HG03139 (cell line): ENCODE data around the gene MIS18BP1.
"Not testable (repeated sequence)": the region's sequence is repeated elsewhere in the genome, so short reads cannot be mapped to it uniquely, and the experiment has no call there.

ENCODE experiments used
- ATAC-seq: cut with Tn5 transposase; IDR thresholded peaks from one replicate; pipeline ENCODE4 v1.9.1; 2021; ENCODE audit not compliant: unreplicated experiment

The MIS18BP1 gene

DNA sequence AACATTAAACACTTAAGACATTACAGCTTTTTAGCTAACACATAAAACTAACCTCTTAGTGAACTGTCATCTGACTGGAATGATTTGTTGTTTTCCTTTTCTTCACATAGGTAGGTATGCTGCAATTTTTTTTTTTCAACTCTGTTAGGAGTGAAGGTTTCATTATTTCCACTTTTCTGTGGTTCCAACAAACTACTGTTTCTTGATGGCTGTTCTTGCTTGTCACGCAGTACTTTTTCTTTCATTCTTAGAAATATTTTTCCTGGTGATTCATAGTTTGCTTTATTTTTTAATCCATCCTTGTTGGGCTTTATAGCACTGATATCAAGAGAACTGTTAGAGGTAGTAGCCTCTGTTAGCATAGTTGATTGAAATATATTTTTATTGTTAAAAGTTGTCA lies 6.3 kb downstream of the MIS18BP1 start:
- no peak for ATAC-seq

DNA sequence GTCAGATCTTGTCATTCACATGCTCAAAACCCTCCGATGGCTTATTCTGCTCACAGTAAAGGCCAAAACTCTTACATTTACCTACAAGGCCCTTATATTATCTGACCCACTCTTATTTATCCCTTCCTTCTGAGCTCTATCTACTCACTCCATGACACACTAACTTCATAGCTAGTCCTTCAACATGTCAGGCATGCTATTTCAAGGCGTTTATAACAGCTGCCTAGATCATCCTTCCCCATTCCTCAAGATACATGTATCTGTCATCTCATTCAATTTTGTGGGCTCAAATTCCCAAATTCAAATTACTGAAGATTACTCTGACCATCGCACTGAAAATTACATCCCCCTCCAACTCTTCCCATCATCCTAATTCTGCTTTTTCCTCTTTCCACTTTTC lies 6.9 kb downstream of the MIS18BP1 start:
- ATAC-seq, result no peak

DNA sequence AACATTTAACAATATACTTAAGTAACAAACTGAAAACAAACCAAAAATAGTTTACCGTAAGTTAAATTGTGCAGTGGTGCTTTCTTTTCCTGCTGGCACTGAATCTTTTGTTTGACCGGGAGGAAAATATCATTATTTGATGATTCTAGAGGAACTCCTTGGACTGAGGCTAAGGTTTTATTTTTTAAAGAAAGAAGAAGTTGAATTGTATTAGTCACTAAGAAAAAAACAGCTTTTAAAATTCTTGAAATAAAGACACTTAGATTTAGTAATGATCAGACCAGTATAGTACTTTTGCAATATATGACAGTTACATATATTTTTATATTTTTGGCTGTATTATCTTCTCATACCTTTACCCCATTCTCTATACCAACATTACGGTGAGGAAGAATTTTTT lies 10.3 kb downstream of the MIS18BP1 start:
- ATAC-seq, result no peak

DNA sequence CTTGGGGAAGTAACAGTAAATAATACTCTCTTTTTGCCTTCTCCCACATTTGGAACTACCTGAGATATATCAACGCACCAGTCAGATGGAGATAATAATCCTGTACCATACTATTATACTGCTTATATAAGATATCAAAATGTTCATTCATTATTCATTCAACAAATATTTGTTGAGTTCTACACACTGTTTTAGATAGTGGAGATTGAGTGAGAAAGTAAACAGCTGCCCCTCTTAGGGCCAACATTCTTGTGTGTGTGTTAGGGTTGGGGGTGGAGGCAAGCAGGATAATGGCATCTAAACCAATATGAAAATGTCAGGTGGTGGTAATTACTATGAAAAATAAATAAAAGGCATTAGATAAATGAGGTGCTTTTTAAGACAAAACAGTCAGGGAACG lies 14.0 kb downstream of the MIS18BP1 start:
- ATAC-seq, result no peak

DNA sequence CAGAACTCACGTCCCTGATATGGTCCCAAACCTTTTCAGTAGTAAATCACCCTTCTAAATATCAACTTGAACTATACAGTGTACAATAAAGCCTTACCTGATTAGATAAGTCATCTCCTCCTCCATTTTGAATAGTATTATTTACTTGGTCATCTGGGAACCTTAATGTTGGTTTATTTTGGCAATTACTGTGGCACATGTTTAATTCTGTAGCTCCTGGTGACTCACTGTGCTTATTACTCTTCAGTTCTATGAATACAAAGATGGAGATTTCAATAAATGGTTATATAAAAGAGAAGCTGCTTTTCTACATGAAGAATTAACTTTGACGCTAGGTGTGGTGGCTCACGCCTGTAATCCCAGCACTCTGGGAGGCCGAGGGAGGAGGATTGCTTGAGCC lies 25.4 kb downstream of the MIS18BP1 start:
- no peak for ATAC-seq

DNA sequence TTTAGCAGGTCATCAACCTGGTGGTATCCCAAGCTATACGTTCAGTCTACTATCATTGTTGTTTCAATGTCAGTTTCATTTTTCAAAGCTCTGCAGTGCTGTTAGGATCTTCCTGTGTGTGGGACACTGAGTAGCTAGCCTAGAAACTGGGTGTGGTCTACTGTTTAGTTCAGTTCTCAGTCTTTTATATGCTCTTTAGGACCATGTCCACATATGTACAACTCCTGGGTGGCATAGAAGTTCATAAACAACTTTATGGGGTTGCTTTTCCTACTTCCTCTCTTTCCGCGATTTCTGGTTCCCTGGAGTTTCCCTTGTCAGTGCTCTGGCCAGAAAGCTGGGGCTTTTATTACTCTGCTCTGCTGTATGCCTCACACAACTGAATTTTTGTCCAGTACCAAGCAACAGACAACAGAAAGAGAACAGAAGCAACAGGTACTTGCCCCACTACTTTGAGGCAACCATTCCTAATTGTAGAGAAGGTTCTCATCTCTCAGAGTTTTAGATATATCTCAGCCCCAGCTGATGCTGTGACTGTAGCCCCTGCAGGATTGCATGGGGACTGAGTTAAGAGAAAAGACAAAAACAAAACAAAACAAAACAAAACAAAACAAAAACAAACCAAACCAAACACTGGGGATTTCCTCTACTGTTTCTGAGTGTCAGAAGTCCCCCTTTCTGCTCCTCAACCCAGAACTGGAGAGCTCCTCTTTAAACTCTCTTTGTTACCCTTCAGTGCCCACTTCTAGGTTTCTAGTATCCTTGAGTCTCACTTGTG lies 30.3 kb downstream of the MIS18BP1 start:
- no peak for ATAC-seq

DNA sequence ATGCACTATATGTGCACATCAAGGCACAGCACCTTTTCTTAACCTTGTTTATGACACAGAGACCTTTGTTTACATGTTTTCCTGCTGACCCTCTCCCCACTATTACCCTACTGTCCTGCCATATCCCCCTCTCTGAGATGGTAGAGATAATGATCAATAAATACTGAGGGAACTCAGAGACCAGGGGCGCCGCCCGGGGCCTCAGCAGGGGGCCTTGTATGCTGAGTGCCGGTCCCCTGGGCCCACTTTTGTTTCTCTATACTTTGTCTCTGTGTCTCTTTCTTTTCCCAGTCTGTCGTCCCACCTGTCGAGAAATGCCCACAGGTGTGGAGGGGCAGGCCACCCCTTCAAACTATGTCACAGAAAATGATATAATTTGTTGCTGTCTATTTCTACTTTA lies 38.7 kb downstream of the MIS18BP1 start:
- not testable (repeated sequence) for ATAC-seq

DNA sequence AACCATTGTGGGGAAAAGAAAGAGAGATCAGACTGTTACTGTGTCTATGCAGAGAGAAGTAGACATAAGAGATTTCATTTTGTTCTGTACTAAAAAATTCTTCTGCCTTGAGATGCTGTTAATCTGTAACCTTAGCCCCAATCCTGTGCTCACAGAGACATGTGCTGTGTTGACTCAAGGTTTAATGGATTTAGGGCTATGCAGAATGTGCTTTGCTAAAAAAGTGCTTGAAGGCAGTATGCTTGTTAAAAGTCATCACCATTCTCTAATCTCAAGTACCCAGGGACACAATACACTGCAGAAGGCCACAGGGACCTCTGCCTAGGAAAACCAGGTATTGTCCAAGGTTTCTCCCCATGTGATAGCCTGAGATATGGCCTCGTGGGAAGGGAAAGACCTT lies 39.3 kb downstream of the MIS18BP1 start:
- ATAC-seq, result not testable (repeated sequence)

DNA sequence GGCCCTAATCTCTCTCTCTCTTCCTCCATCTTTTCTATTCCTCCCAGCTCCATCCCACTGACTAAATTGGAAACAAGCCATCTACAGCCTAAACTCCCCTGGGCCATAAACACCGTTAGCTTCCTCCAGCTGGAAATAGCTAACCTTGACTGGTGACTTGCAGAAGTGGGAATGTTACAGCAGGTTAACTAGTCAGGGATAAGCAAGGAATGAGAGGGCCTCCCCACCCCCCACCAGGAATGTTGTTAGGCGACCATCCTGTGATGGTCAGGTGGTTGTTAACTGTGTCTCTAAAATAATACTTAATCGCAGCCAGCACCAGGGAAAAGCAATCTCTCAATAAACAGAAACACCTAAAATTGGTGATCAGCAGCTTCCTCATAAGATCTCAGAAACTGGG lies 40.8 kb downstream of the MIS18BP1 start:
- ATAC-seq, result no peak

DNA sequence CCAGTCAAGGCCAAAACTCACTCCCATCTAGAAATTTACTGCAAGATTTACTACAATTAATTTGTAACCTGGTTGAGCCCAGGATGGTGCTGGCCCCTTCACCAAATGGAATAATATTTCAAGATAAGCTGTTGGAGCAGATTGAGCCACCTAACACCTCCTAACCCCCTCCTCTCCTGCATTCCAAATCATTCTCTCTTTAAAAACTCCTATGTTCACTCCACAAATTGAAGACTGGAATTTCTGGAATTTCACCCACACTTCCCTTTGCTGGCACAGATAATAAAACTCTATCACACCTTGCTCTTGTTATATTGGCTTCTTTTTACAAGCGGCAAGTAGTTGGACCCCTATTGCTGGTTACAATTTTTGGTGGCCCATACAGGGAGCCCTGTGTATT lies 41.7 kb downstream of the MIS18BP1 start:
- ATAC-seq, result no peak

DNA sequence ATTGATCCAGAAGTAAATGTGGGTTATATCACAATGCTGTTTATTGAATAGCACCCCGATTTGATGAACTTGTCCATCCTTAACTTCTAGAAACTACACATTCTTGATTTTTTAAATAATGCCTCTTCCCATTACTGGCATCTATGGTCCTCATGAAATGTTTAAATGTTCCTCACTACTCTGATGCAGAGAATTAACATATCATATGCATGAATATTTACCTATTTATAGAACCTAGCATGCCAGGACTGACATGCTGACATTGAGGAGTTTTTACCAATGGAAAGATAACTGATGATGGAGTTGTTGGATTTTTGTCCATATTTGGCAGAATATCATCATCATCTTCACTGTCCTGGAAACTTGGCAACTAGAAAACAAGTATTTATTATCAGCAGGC lies 42.8 kb downstream of the MIS18BP1 start:
- ATAC-seq, result no peak

DNA sequence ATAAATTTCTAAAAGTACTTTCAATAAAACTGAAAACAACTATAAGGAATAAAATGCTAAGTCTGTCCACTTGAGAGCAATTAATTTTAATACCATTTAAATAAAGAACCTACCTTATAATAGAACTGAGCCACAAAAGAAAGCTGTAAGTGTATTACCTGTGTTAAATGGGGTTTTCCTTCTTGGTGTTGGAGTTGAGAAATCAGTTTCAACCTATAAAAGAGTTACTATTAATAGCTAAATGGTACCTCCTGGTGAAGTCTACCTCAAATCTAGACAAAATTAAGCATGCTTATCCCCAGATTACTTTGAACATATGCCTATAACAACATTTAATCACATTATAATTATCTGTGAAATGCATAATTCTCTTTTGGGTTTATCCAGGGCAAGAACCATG lies 48.8 kb downstream of the MIS18BP1 start:
- no peak for ATAC-seq

DNA sequence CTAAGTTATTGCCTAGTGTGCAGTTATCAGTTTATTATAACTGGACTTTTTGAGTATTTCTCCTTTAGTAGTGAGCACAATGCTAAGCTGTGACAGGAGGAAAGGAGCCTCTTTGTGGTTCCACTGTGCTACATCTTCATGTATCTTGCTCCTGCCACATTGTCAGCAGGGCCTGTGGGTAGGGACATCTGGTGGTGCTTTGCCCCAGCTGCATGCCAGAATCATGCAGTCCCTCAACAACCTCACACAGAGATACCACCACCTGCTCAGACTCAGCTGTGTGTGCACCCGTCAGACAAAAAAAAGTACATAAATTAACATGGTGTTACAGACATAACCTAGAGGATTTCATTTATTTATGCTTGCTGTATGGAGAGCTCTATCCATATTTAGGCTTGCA lies 51.1 kb downstream of the MIS18BP1 start:
- ATAC-seq, result peak; percentile 73

DNA sequence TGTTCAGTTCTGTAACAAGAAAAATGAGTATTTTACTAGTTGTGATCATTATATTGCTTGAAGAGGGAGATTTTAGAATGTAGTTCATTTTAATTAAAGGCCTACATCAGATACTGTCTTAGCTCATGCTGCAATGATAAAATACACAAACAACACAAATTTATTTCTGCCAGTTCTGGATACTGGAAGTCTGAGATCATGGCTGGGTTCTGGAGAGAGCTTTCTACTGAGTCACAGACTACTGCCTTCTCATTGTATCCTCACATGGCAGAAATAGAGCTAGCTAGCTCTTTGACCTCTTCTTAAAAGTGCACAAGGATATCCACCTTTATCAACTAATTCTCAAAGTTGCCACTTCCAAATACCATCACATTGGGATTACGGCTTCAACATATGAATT lies 53.8 kb downstream of the MIS18BP1 start:
- ATAC-seq, result no peak

DNA sequence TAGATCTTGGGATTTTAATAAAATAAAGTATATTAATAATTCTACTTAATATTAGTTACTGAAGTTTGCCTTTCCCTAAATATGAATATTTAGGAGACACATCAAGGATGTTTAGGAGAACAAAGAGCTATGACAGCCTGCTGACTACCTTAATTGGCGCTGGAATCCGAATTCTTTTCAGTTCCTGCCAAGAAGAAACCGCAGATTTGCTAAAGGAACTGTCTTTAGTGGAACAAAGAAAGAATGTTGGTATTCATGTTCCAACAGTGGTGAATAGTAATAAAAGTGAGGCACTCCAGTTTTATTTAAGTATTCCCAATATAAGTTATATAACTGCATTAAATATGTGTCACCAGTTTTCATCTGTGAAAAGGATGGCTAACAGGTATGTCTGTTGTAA lies 54.5 kb downstream of the MIS18BP1 start:
- ATAC-seq, result no peak

DNA sequence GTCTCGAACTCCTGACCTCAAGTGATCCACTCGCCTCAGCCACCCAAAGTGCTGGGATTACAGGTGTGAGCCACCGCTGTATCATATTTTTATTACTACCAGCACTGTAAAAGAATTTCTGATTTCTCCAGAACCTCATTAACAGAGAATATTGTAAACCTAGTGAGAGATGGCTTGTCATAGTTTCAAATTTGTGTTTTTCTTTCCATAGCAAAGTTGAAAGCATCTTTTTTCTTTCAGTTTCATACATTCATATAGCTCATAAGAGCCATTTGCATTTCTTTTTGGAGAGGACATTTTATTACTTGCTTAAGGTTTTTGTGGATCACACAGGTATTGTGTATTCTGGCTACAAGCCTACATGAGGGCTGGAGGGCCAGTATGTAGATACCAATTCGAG lies 58.0 kb downstream of the MIS18BP1 start:
- ATAC-seq, result no peak

DNA sequence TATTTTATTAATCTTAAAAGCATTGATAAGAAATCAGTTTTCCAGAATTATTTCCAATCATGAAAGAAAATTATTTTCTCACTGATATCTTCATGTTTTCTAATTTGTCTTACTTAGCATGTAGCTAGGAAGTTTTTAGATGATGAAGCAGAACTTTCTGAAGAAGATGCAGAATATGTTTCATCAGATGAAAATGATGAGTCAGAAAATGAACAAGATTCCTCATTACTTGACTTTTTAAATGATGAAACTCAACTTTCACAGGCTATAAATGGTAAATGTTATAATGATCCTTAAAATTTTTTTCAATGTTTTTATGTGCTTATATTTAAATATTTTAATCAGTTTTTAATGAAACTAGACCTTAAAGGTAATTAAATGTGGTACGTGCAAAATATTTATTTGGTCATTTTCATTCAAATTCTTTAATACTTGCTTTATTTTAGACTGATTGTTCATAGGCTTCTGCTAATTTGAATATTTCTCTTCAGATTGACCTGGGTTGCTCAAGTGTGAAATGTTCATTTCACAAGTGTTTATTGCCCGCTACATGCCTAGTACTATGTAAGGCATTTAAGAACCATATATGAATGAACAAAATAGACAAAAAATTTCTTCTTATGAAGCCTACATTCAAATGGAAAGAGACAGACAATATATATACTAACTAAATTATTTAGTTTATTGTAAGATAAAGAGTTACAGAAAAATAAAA lies 67.7 kb downstream of the MIS18BP1 start:
- ATAC-seq, result no peak

DNA sequence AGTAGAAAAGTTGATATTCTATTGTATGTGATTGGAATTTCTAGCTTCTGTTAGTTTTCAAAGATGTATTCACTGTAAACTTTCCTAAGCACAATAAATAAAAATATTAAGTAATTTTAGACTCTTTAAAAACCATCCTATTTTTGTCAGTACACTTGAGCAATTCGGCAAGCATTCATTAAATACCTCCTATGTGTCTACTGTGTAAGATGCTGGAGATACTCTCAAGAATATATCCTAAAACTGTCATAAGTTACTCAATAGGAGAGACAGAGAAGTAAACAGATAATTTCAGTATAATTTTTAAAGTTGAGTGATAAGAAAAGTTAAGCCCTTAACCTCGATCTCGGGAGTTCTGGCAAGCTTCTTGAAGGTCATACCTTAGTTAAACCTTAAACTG lies 71.2 kb downstream of the MIS18BP1 start:
- no peak for ATAC-seq

DNA sequence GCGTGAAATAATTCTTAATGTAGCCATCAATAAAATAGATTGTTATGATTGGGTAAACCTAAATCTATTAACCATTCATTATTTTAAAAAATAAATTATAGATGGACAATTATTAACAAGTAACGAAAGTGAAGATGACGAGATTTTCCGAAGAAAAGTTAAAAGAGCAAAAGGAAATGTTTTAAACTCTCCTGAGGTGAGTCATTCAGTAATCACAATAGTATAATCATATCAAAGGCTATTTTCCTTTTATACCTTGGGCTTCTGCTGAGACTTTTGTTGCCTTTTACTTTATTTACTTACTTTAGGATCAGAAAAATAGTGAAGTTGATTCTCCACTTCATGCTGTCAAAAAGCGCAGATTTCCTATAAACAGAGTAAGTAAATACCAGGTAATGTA lies 71.7 kb downstream of the MIS18BP1 start:
- ATAC-seq, result no peak

DNA sequence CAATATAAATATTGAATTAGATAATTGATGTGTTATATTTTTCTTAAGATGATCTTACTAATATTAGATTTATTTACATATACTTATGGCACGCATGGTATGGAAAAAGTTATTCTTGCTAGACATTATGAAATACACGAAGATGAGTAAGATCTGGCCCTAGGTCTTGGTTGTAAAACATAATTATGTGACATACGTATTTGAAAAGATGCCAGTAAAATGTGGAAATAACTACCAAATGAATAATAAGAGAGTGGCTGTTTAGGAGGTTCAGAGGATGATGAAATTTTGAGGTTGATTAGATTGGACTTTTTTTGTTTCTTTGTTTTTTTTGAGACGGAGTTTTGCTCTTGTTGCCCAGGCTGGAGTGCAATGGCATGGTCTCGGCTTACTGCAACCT lies 75.9 kb downstream of the MIS18BP1 start:
- no peak for ATAC-seq

DNA sequence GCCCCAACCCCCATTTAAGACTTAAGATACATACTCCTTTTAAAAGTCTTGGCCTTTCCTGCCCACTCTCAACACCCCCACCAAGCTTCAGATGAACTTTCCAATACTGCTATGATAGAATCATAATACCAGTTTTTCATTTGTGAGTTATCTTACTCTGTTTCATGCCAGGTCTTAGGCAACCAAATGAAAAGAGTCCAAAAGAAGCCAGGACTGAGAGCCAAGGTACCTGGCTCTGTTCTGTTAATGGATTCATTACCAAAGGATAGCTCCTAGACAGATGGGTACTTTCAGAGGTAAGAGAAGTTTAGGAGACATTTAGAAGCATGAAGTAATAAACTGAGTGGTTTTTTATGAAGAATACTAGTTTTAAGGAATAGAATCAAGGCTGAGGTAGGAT lies 83.1 kb downstream of the MIS18BP1 start:
- ATAC-seq, result no peak

DNA sequence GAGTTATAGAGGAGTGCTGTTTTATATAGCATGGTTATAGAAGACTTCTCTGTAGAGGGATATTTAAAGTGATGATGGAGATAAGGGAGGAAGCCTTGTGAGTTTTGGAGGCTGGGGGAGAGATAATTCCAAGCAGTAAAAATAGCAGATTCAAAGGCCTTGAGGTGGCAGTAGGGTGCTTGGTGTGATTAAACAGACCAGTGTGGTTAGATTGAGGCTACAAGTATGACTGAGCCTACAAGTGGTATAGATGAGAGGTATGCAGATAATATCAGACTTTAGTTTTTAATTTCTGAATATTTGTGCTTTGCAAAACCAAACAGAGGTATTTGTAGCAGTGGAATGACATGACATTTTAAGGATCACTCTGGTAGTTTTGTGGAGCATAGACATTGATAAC lies 96.9 kb downstream of the MIS18BP1 start:
- ATAC-seq, result no peak
